ENCODE measurements around the gene MB21D2.

MB21D2 gene

DNA sequence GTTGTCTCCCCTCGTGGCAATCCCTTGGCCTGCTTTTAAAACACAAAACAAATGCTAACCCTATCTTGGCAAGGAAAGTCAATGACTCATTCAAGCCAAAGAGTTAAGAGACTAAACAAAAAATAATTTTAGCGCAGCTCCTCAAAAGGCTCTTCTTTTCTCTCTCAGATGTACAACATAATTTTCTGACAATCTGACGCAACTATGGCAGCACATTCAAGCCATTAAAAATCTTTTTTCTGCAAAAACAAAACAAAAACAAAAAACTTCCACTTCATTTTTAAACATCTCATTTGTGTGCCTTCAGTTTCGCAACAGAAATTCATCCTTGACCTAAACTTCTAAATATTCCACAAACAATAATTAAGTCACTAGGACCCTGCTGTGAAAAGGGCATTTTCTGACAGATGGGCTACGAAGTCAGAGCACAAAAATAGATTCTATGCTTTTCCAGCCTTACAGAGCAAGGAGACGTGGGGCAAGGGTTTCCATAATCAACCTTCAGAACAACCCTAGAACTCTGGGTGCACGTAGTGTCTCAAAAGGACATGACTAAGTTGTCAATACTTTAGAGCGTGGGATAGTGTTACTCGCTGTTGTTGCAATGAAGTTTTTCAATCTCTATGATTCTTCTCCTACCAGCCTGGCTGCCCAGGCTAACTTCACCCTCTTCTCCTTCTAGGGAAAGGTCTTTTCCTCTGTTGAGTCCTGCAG, 84.3 kb downstream of the MB21D2 start:
- no peak for ATAC-seq

GRCh38 chr3:192831801-192832347, 85.8 kb downstream of the MB21D2 start:
- ATAC-seq (no peak), DNase-seq (no peak)

More for the DNA sequence above, 84.3 kb downstream of the MB21D2 start:
- DNase-seq: no peak

- peak; percentile 27 for DNase-seq
- peak; percentile 82 for ATAC-seq
Observed at GRCh38 chr3:192831111-192831644, 86.5 kb downstream of the MB21D2 start.

GRCh38 chr3:192830291-192831110, 87.2 kb downstream of the MB21D2 start:
- DNase-seq: no peak
- no peak for ATAC-seq

DNA sequence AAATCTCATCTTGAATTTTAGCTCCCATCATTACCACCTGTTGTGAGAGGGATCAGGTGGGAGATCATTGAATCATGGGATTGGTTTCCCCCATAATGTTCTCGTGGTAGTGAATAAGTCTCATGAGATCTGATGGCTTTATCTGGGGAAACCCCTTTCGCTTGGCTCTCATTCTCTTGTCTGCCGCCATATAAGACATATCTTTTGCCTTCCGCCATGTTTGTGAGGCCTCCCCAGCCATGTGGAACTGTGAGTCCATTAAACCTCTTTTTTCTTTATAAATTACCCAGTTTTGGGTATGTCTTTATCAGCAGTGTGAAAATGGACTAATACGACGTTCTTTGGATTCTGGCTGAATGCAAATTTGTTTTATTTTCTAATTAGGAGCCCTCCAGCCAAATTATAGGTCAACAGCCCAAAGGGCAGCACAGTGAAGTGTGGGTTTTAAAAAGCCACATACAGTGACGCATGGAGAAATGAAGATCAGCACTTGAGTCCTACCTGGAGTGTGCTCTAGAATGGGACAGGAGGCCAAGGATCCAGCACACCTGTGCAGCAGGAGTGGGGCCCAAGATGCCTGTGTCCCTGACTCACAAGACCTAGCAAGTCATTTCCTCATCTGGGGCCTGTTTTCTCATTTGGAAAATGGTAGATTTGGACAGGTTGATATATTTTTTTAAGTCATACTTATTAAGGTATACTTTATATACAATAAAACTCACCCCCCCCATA, 89.6 kb downstream of the MB21D2 start:
- ATAC-seq (no peak), DNase-seq (no peak)

- DNase-seq (no peak), ATAC-seq (peak; percentile 24)
Observed at GRCh38 chr3:192827208-192827607, 90.4 kb downstream of the MB21D2 start.

GRCh38 chr3:192826214-192827006, 91.2 kb downstream of the MB21D2 start:
- DNase-seq (no peak), ATAC-seq (no peak)

- DNase-seq (no peak), ATAC-seq (no peak)
Observed at GRCh38 chr3:192825657-192826200, 91.9 kb downstream of the MB21D2 start.

GRCh38 chr3:192825216-192825615, 92.4 kb downstream of the MB21D2 start:
- no peak for DNase-seq
- no peak for ATAC-seq

DNA sequence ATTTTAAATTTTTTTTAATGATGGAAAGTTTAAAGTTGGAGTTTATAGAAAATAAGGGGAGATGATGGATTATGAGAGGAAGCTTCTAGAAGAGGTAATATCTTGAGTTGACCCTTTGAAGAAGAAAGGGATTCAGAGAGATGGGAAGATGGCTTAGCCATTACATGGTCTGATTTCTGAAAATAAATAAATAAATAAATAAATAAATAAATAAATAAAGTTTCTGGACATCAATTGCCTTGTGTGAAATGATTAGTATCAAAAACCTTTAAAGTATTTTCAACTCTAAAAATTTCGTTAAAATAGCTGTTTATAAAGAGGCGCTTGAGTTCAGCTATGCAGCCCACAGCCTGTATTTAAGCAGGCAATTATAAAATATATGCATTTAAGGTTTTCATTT, 93.3 kb downstream of the MB21D2 start:
- no peak for ATAC-seq
- DNase-seq: no peak

DNA sequence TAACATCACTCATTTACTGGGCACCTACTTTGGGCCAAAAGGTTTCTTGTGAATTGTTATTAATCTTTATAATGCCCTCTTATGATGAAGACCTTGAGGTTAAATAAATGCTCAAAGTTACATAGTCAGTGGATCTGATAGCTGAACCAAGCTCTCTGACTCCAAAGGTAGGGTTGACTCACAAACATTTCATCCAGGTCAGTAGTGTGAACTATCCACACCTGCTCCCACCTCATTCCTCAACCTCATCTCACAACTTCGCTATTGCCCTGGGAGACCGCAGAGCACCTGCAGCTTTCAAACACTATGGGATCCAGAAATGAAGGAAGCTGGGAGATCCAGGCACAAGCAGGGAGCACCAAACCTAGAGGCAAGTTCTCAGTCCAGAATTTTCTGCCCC, 96.5 kb downstream of the MB21D2 start:
- no peak for ATAC-seq

DNA sequence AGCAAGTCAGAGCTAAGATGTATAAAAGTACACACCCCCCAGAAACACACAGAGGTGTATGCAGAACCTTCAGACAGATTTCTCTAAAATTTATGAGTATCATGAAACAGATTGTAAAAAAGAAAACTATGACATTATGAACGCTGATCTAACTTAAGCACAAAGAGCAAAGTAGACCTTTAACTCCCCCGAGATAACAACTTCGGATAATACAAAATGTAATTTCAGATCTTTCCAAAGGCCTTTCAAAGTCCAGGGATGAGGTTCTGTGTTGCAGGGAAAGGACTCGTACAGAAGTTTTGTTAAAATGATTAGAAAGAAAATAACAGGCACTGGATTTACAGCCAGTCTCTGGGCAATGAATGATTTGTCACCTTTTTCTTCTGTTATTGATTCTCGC, 97.5 kb downstream of the MB21D2 start:
- DNase-seq (no peak), ATAC-seq (no peak)

More for the DNA sequence above, 96.5 kb downstream of the MB21D2 start:
- DNase-seq: no peak

- peak; percentile 43 for DNase-seq
- ATAC-seq: peak; percentile 79
Observed at GRCh38 chr3:192819001-192819569, 98.6 kb downstream of the MB21D2 start.

GRCh38 chr3:192818126-192818525, 99.5 kb downstream of the MB21D2 start:
- DNase-seq (no peak), ATAC-seq (no peak)

DNA sequence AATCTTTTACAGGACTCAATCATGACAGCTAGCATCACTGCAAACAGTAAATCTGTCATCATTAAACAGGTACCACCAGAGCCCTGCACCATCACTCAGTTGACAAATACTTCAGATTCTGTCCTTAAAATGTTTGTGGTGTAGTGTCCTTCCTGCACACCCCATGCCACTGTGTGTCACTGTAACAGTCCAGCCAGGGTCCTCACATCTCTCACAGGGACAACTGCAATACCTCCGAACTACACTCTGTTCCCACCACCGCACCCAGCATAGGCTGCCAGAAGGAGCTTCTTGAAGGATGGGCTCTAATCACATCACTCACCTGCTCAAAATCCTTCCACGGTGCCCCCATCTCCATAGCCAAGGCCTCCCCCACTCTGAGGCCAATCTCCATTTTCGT, 100.2 kb downstream of the MB21D2 start:
- DNase-seq: no peak
- ATAC-seq: no peak

DNA sequence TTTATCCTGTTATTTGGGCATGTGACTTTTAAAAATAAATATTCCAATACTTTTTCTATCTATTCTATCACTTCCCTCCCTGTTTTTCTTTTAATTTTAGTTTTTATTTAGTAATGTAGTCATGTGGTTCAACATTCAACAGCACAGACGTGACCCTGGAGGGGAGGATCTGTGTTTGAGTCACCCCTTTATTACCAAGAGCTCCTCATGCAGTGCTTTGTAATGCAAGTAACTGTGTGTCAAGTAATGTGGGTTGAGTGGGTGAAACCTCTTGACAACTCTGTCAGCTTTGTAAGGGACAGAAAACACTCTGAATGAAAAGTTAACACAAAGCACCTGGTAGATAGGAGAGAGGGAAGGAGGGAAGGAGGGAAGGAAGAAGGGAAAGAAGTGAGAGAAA, 100.6 kb downstream of the MB21D2 start:
- ATAC-seq: peak; percentile 78
- DNase-seq: no peak

DNA sequence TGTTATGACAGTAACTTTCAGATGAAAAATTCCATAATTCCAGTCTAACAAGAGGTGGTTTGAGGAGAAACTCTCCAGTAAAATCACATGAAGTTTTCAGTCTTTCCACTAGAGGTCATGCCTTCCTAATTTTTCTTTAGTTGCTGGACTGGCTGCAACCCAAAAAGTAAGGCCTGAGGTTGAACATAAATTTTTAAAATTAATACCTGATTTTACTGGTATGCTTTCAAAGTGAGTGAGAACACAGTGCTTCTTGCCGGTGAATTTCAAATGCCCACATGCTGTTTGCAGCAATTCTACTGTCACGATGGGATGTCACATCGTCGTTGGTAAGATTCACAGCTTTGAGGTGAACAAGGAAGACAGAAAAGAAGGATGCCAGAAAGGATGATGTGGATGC, 101.3 kb downstream of the MB21D2 start:
- ATAC-seq (no peak), DNase-seq (no peak)

DNA sequence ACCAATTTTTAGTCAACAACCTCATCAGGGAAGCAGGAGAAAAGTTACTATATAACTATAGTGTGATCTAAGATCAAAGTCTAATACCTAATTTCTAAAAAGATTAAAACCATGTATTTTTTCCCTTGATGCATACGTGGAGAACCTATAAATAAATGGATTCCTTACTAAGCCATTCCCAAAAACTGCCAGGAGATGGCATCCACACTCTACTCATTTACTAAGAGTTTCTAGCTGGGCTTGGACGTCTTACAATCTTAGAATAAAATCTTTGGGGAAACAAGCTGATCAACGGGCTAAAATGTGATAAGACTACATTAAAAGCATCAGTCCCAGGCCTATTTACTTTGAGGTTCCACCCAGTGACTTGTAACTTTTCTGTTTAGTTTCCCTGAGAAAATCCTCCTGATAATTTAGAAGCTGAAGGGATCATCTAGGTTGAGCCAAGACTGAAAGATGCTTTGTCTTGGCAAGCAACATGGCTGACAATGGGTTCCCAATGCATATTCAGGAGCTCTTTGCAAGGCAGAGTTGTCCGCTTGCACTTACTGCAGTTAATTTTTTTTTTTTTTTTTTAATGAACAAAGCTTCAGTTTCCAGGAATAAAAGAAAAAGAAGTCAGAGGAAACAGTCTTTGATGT, 104.8 kb downstream of the MB21D2 start:
- no peak for DNase-seq
- no peak for ATAC-seq

- no peak for DNase-seq
- ATAC-seq: no peak
Observed at GRCh38 chr3:192805711-192806110, 111.9 kb downstream of the MB21D2 start.

GRCh38 chr3:192804502-192804901, 113.2 kb downstream of the MB21D2 start:
- DNase-seq (no peak), ATAC-seq (no peak)

All from stimulated activated naive CD8-positive, alpha-beta T cell treated with anti-CD3 and anti-CD28 coated beads, Interleukin-15, Interleukin-2, amounts not matched to agents 100 U/mL and 50 U/mL, for 24 hours (primary cell).